Endothelial cell of umbilical vein (primary cell): Measurements from ENCODE around the gene SFMBT1. TPM values are rescaled to one million over a fixed set of nuclear protein-coding genes. Genes with fewer than 3 reads are reported as not detected.

Experiments
- BruUV-seq: library from RNA; stranded (reverse); fragments of 400-500 nt; replicated peaks from 2 replicates; lab custom pipeline; 2021; lab: Mats Ljungman, UMichigan
- CTCF ChIA-PET: fragments of 300-600, 350-600 bp; sonication (Branson Sonifier 250); formaldehyde crosslinking; loops from one replicate; lab custom pipeline; 2021; ENCODE audit warnings: antibody characterized with exemption, inconsistent platforms; lab: Charles Lee
- POLR2A ChIA-PET: fragments of 300-600, 350-600 bp; sonication (Branson Sonifier 250); formaldehyde crosslinking; loops from one replicate; lab custom pipeline; 2021; ENCODE audit warnings: antibody characterized with exemption, inconsistent platforms; lab: Charles Lee
- DNase-seq: peaks from one replicate; pipeline ENCODE4 v3.0.0-alpha.2; 2011; ENCODE audit warnings: low read depth, low spot score
- FAIRE-seq: peaks from 2 replicates; lab custom pipeline; 2011; peaks lifted over from hg19 to GRCh38; lab: Jason Lieb, UNC
- H2AFZ ChIP-seq: 2 replicates; pipeline ENCODE4 v1.6.0; 2012; ENCODE audit warnings: low read depth, low read length, control low read depth, inconsistent platforms
- H3K27ac ChIP-seq: 2 replicates; pipeline ENCODE4 v1.5.1; 2011; ENCODE audit warnings: low read depth, mild to moderate bottlenecking, control low read depth, low read length, moderate library complexity; ENCODE audit not compliant: insufficient read depth
- H3K27me3 ChIP-seq, 2 experiments: 2 replicates each; pipeline versions ENCODE4 v1.6.0 to v1.6.1; 2011; ENCODE audit warnings: low read length in 2 of 2, mixed read lengths in 1 of 2; ENCODE audit not compliant: control insufficient read depth in 2 of 2, insufficient read depth in 2 of 2
- H3K36me3 ChIP-seq, 2 experiments: 2 replicates in 1 of 2; 3 replicates in 1 of 2; pipeline ENCODE4 v1.5.1; 2011; ENCODE audit warnings: low read length in 2 of 2, mild to moderate bottlenecking in 1 of 2, moderate library complexity in 1 of 2; ENCODE audit not compliant: control insufficient read depth in 2 of 2, insufficient read depth in 2 of 2; ENCODE audit errors: extremely low read depth in 1 of 2
- H3K4me1 ChIP-seq: 3 replicates; pipeline ENCODE4 v1.5.1; 2011; ENCODE audit warnings: mild to moderate bottlenecking, low read length; ENCODE audit not compliant: control insufficient read depth, insufficient read depth; ENCODE audit errors: extremely low read depth
- H3K4me2 ChIP-seq: 2 replicates; pipeline ENCODE4 v1.6.1; 2011; ENCODE audit warnings: low read length, control low read depth, mixed read lengths; ENCODE audit not compliant: insufficient read depth
- H3K4me3 ChIP-seq, 3 experiments: fragments of 200-600 bp in 1 of 3; sonication (generic), shearing (Covaris generic) in 1 of 3; replicated peaks in 1 of 3; 2 replicates each; pipeline ENCODE4 v1.5.1; 2011 to 2016; ENCODE audit warnings: control low read depth in 3 of 3, low read length in 3 of 3, mild to moderate bottlenecking in 2 of 3, inconsistent platforms in 1 of 3, low read depth in 1 of 3, moderate library complexity in 1 of 3; ENCODE audit not compliant: insufficient read depth in 1 of 3
- H3K79me2 ChIP-seq: 2 replicates; pipeline ENCODE4 v1.6.0; 2012; ENCODE audit warnings: low read length, inconsistent platforms; ENCODE audit not compliant: control insufficient read depth, insufficient read depth
- H3K9ac ChIP-seq: replicated peaks from 2 replicates; pipeline ENCODE3; 2011; ENCODE audit warnings: low read length, control low read depth; ENCODE audit not compliant: insufficient read depth; ENCODE audit errors: extremely low read depth
- H3K9me1 ChIP-seq: replicated peaks from 3 replicates; pipeline ENCODE4 v1.6.0; 2011; ENCODE audit warnings: mild to moderate bottlenecking, low read length; ENCODE audit not compliant: control insufficient read depth, insufficient read depth; ENCODE audit errors: extremely low read depth
- H3K9me3 ChIP-seq: replicated peaks from 2 replicates; pipeline ENCODE4 v1.5.1; 2012; ENCODE audit warnings: low read length, inconsistent platforms; ENCODE audit not compliant: control insufficient read depth, insufficient read depth
- H4K20me1 ChIP-seq: replicated peaks from 2 replicates; pipeline ENCODE3; 2011; ENCODE audit warnings: mild to moderate bottlenecking, low read length; ENCODE audit not compliant: control insufficient read depth, insufficient read depth; ENCODE audit errors: extremely low read depth
- CTCF ChIP-seq, 2 donors: IDR thresholded peaks; 1 replicate in 1 of 2; 2 replicates in 1 of 2; pipeline ENCODE4 v1.5.1; 2011; ENCODE audit warnings: low read length in 2 of 2, mild to moderate bottlenecking in 2 of 2, moderate library complexity in 2 of 2, control low read depth in 1 of 2, inconsistent platforms in 1 of 2, low read depth in 1 of 2; ENCODE audit not compliant: insufficient read depth in 1 of 2; ENCODE audit errors: extremely low read depth in 1 of 2
- EZH2 ChIP-seq: IDR thresholded peaks from 2 replicates; pipeline ENCODE4 v1.6.1; 2012; ENCODE audit warnings: borderline replicate concordance, low read depth, mild to moderate bottlenecking, moderate library complexity, low read length, inconsistent platforms; ENCODE audit not compliant: severe bottlenecking
- FOS ChIP-seq: IDR thresholded peaks from 2 replicates; pipeline ENCODE4 v1.6.1; 2011; ENCODE audit warnings: mild to moderate bottlenecking, low read length, moderate library complexity, borderline replicate concordance; ENCODE audit not compliant: insufficient read depth
- GATA2 ChIP-seq: IDR thresholded peaks from 2 replicates; pipeline ENCODE4 v1.7.0; 2011; ENCODE audit warnings: low read depth, mild to moderate bottlenecking, moderate library complexity, mixed read lengths, low read length; ENCODE audit not compliant: insufficient read length, insufficient read depth
- JUN ChIP-seq: IDR thresholded peaks from 2 replicates; pipeline ENCODE4 v1.6.1; 2011; ENCODE audit warnings: borderline replicate concordance, low read depth; ENCODE audit not compliant: insufficient read length, insufficient read depth
- MAX ChIP-seq: IDR thresholded peaks from 2 replicates; pipeline ENCODE4 v1.6.1; 2011; ENCODE audit not compliant: insufficient read depth, insufficient read length
- MYC ChIP-seq: IDR thresholded peaks from one replicate; pipeline ENCODE4 v1.6.1; 2011; ENCODE audit warnings: mild to moderate bottlenecking, low read depth, low read length
- POLR2A ChIP-seq: IDR thresholded peaks from 2 replicates; pipeline ENCODE4 v1.6.1; 2012; ENCODE audit warnings: low read depth, mild to moderate bottlenecking, control low read depth, low read length
- POLR2AphosphoS5 ChIP-seq: IDR thresholded peaks from 2 replicates; pipeline ENCODE4 v1.6.1; 2012; ENCODE audit warnings: low read depth, mild to moderate bottlenecking, control low read depth, low read length, moderate library complexity; ENCODE audit not compliant: insufficient read depth
- dilution Hi-C: fragments of 300-500 bp; cut with MboI; formaldehyde crosslinking; loops from one replicate; pipeline ENCODE4 v1.15.0; 2019; ENCODE audit warnings: low sequenced_read_pairs; ENCODE audit not compliant: extremely low pct_ligation_motif_present
- intact Hi-C: fragments of 100-400 bp; cut with micrococcal nuclease; formaldehyde crosslinking; loops from one replicate; pipeline ENCODE4 v1.10.0; 2022
- polyA plus RNA-seq, 4 experiments: library from polyadenylated mRNA; depleted of rRNA in 3 of 4; stranded (reverse) in 3 of 4; unstranded in 1 of 4; fragments of >200 nt; gene quantifications; 2 replicates each; pipeline versions ENCODE4 v1.2.1 to v1.2.3, GENCODE V29; 2011 to 2012; ENCODE audit warnings: missing spikeins in 1 of 4
- total RNA-seq: library from RNA; stranded (reverse); gene quantifications from 2 replicates; pipeline ENCODE4 v1.2.3, GENCODE V29; 2021

Gene SFMBT1
- total and polyA plus RNA-seq, 2 donors (not counting 3 experiments of a cell fraction or from before 2014, with no cell fraction given): 1.8 to 6.0 TPM

GRCh38 chr3:52973806-52974205, 72.1 kb downstream of the SFMBT1 start:
- intact Hi-C loops: no loop called here
- H3K9me1 ChIP-seq: peaks cover 3% of the 10 kb centered on the region
- dilution Hi-C loops: no loop called here
- no peaks in the 10 kb centered on the region for H3K9me3 ChIP-seq
- no peak overlapping the region for H2AFZ ChIP-seq
- FAIRE-seq: no peak
- no peak overlapping the region for H3K27ac ChIP-seq
- H3K79me2 ChIP-seq: no peaks in the 10 kb centered on the region
- no peak overlapping the region for H3K9ac ChIP-seq
- ChIA-PET POLR2A (no interaction called here), CTCF (interaction anchor here (1.9 kb wide), 1 partner anchor 10 kb away, joined by 4 read pairs; no protein-coding TSS in a partner anchor)
- no peak overlapping the region for H3K4me3 ChIP-seq
- H3K4me2 ChIP-seq: no peak overlapping the region
- H3K36me3 ChIP-seq: no peaks in the 10 kb centered on the region
- TF ChIP-seq POLR2AphosphoS5: no peak
- H4K20me1 ChIP-seq: no peaks in the 10 kb centered on the region
- H3K27me3 ChIP-seq: no peaks in the 10 kb centered on the region
- no TSS peak for BruUV-seq
- H3K4me1 ChIP-seq: no peaks in the 10 kb centered on the region
- DNase-seq: peak; percentile 11

GRCh38 chr3:52971895-52972294, 74.0 kb downstream of the SFMBT1 start:
- FAIRE-seq: no peak
- DNase-seq: no peak
- H3K79me2 ChIP-seq: no peaks in the 10 kb centered on the region
- no peak overlapping the region for H2AFZ ChIP-seq
- ChIA-PET POLR2A (no interaction called here), CTCF (interaction anchor here (0.8 to 2.8 kb wide), 3 partner anchors 8 to 12 kb away, joined by 3 to 10 read pairs (median 4); no protein-coding TSS in a partner anchor)
- H3K9ac ChIP-seq: no peak overlapping the region
- BruUV-seq: no TSS peak
- H3K9me3 ChIP-seq: no peaks in the 10 kb centered on the region
- no peak overlapping the region for H3K27ac ChIP-seq
- H3K36me3 ChIP-seq: no peaks in the 10 kb centered on the region
- dilution Hi-C loops: no loop called here
- no peak overlapping the region for H3K4me2 ChIP-seq
- no peaks in the 10 kb centered on the region for H3K4me1 ChIP-seq
- intact Hi-C loops: no loop called here
- TF ChIP-seq FOS (no peak), JUN (no peak), GATA2 (no peak), MYC (no peak), POLR2A (no peak), MAX (no peak), POLR2AphosphoS5 (no peak), EZH2 (no peak), CTCF (IDR thresholded peaks at IDR 0.05; ENCODE audit: extremely low read depth in 1 of 2, insufficient read depth in 1 of 2, low read depth in 1 of 2, low read length in 2 of 2) (no peak)
- no peaks in the 10 kb centered on the region for H4K20me1 ChIP-seq
- H3K27me3 ChIP-seq: no peaks in the 10 kb centered on the region
- H3K9me1 ChIP-seq: peaks cover 3% of the 10 kb centered on the region
- no peak overlapping the region for H3K4me3 ChIP-seq
